Hematopoietic multipotent progenitor cell treated with erythropoietin and hydrocortisone succinate and interleukin-3 and kit ligand, for 17 days (in vitro differentiated cells): ENCODE results near the gene FUT7.
A peak's percentile ranks its signal among the peaks of the same experiment; 100 is the strongest.
"Not testable (repeated sequence)": the region's sequence is repeated elsewhere in the genome, so short reads cannot be mapped to it uniquely, and the experiment has no call there.

ENCODE experiments used
- DNase-seq: peaks from one replicate; pipeline ENCODE4 v3.0.0-alpha.2; 2015; ENCODE audit warnings: low spot score

The FUT7 gene

DNA sequence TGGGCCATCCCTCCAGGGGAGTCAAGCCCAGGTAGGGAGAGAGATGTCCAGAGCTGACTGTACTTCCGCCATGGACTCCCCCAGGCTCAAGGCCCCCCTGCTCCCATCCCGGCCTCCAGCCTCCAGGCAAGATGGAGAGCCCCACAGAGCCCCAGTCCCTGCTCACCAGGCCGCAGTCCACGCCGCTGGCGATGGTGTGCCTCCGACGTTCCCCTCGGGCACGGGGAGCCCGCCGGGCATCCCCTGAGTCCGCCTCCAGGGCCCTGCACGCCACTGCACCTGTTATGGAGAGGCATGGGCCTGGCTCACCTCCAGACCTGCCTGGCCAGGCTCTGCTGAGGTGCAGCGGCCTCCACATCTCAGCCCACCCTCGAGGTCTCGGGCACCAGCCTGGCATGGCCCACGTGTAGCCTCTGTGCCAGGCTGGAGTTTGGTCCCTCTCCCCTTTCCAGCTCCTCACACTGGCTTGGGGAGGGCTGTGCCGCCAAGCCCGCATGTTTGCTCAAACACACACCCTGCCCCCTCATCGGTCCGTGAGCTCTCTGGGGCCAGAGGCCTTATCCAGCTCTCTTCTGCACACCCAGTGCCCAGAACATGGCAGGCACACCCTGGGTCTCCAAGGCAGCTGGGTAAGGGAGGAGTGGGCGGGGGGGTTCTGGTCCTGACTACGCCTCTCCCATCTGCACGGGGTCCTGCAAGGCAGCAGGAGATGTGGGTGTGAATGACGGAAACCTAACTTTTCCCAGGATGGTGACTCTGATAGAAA is 34.4 kb upstream of the FUT7 start:
- no peak for DNase-seq

DNA sequence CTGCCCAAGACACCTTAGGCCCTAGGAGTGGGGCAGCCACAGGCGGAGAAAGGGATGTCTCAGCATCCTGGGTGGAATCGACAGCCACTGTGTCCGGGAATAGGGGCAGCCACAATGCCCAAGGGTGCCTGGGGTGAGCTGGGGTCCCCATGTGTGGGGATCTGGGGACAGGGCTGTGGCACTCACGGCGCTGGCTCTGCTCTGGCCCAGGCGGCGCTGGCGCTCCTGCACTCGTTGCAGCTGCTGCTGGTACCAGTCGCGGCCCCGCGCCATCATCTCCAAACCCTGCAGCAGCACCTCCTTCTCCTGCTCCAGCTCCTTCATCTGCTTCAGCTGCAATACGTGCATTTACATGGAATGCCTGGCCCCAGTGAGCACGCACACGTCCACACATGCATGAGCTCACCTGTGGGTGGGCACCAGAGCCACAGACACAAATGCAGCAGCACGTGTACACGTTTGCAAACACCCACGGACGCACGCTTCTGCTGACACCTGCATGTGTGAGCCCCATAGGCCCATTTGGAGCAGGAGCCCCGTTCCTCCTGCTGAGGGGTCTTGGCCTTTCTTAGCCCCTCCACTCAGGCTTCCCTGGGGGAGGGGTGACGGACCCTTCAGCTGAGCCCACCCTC is 33.6 kb upstream of the FUT7 start:
- no peak for DNase-seq

DNA sequence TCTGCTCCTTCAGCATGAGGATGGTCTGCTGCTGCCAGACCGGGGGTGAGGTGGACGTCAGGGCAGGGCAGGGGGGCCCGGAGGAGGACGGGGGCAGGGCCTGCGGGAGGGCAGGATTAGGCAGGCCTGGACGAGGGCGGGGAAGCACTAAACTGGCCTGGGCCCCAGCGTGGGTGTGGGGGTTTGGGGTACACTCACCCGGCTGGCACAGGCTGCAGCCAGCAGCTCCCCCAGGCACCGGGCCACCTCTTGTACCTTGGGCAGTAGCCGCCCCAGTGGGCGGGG is 32.9 kb upstream of the FUT7 start:
- DNase-seq, result no peak

DNA sequence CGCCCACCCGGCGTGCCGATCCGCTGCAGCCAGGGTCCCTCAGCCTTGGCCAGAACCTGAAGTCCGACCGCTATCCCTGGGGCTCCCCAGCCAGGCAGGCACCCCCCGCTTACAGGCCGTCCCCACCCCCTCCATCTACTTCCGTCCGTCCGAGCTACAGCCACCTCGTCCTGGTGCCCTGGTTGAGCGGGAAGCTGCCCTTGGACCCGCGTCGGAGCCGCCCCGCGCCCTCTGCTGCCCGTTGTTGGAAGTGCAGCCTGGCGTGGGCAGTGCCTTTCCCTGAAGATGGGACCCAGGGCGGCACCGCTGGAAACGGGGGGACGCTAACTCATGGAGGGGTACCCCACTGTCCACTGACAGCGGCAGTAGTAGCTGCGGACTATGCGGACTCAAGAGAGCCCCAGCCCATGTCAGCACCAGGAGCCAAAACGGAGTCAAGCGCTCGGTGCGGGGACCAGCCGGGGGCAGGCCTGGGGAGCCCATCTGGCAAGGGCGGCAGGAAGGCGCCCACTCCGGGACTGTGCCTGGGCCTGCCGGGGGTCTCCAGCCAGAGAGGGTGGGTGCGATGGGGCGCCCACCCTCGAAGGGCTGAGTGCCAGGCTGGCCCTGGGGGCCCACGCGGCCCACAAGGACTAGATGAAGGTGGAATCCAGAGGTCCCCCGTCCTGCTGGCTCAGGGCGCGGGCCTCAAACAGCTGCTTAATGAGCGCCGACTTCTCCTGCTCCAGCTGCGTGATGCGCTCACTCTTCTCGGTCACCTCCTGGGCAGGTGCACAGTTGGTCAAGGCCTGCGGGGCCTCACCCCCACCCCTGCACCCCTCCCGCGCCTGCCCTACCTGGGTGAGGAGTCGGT is 32.4 kb upstream of the FUT7 start:
- peak; percentile 56 for DNase-seq

DNA sequence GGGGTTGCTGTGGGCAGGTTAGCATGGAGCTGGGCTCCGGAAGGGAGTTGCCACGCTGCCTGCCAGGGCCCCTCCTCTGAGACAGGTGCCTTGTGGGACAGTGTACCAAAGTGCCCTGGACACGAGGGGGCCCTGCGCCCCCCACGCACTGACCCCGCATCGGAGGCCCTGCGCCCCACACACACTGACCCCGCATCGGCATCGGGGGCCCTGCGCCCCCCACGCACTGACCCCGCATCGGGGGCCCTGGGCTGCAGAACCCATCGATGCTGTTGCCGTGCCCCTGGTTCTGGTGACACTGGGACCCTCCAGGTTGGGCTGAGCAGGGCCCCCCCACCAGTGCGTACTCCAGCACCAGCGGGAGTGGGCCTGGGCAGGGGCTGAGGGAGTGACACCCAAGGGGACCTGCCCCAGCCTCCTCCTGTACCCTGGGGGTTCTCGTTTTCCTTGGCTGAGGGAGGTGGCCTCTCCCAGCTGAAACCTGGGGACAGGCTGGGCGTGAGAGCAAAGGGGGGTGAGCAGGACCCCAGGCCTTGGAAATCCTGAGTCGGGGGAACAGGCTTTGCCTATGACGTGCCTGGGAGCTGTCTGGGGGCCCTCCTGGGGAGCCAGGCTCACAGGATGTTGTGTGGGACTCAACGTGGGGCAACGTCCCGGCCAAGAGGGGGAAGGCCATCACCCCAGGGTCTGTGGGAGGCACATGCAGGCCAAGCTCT is 31.6 kb upstream of the FUT7 start:
- no peak for DNase-seq

DNA sequence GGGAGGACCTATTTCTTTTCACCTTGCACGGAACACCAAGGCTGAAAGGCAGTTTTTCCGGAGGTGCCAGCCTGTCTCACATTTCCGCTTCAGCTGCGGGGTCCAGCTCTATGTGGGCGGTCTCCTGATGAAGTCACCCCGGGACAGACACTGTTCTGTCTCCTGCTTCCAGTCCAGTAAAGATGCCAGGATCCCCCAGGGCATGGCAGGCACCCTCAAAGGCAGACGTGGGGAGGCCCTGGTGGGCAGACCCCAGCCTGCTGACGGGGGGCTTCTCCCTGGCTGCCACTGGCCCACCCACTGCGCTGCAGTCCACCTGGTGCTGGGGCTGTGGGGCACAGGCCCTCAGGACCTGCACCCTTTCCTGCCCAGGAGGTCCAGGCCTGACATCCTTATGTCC is 30.9 kb upstream of the FUT7 start:
- DNase-seq, result not testable (repeated sequence)

DNA sequence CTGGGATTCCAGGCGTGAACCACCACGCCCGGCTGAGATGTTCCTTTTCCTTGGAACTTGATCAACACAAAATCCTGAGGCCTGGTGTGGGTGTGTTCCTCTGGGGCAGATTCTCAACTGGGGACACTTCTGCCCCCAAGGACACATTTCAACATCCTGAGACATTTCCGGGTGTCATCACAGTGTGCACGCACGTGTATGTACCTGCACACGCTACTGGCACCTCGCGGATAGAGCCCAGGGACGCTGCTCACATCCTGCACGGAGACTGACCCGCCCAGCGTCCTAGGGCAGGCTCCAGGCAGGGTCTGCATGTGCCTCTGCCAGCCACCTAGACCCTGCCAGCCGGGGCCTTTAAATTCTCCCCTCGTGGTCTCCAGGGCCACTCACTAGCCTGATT is 30.5 kb upstream of the FUT7 start:
- DNase-seq, result no peak

DNA sequence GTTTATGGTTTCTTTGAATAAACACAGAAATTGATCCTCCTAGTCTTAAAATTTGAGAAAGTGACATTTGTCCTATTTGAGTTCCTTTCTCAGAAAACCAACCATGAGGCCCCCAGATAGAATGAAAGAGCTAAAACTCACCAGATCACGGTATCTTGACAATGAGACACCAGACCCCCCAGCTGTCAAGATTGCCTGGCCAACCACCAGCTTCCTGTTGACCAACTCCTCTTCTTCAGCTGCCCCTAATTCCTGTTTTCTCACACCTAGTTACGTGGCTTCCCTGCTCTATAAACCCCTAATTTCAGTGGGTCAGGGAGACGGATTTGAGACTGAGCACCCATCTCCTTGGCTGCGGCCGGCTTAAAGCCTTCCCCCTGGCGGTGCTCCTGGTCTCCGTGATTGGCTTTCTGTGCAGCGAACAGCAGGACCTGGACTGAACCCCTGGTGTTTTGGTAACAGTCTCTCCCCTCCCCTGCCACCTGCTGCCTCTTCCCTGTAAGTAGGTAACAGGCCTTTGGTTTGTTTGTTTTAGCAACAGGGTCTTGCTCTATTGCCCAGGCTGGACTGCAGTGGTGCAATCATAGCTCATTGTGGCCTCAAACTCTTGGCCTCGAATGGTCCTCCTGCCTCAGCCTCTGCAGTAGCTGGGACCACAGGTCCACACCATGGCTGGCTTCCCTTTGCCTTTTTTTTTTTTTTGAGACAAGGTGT is 26.8 kb upstream of the FUT7 start:
- no peak for DNase-seq

DNA sequence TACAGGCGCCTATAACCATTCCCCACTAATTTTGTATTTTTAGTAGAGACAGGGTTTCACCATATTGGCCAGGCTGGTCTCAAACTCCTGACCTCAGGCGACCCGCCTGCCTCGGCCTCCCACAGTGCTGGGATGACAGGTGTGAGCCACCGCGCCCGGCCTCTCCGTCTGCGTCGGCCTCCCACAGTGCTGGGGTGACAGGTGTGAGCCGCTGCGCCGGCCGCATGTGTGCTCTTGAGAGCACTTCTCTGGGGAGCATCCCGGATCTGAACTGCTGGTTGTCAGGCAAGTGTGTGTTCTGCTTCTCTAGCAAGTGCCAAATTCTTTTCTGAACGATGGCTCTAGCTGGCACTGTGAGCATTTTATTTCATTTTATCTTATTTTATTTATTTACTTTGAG is 25.7 kb upstream of the FUT7 start:
- DNase-seq, result no peak

DNA sequence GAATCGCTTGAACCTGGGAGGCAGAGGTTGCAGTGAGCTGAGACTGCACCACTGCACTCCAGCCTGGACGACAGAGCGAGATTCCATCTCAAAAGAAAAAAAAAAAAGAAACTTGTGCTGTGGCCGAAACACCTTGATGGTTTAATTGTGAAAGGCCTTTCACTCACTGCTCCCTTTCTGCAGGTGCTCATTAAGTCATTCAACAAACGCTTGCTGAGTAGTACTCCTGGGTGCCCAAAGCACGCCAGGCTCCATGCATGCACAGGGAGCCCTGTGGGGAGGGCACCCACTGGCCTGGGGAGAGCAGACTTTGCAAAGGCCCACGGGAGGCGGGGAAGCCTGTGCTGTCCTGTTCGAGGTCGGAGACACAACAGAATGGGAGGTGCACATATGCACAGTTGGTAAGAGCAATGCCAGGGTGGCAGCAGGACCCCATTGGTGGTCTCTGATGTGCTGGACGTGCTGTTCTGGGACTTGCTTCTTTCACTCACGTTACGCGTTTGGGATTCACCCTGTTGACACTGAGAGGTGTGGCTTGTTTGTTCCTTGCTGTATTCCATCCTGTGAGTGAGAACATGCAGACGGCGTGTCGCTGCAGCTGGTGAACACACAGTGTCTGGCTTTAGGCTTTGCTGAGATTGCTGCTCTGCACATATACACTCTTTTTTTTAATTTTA is 25.0 kb upstream of the FUT7 start:
- no peak for DNase-seq

DNA sequence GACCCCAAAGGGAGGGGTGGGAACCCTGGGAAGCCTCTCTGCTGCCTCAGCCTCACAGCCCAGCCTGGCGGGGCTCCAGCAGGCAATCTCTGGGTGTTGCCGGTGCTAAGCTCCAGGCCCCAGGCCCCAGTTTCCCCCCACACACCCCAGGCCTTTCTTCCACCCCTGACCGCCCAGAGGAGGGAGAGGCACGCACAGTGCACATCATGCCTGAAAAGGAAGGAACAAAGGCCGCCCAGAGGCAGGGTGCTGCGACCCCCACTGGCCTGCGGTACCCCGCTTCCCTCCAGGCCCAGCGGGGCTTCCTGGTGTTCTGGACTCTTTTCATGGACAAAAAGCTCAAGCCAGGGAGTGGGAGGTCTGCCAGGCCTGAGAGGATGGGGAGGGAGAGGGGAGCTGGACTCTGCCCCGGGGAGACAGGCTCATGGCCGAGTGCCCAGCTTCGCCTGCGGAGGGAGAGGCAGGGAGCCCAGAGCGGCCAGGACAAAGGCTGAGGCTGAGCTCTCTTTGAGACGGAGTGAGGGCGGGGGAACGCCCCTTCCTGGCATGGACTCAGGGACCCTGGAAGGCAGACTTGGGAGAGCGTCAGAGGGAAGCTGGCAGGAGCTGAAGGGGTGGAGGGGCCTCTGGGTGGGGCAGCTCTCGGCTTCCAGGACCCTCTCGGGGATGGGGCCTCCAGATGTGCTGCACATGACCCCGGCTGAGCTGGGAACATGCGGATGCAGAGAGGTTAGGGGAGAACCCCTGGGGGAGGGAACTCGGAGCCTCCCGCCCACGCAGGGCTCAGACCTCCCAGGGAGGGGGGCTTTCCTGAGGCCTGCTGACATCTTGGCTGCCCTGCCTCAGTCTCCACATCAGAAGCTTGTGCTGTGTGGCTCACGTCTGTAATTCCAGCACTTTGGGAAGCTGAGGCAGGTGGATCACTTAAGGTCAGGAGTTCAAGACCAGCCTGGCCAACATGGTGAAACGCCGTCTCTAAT is 23.8 kb upstream of the FUT7 start:
- DNase-seq, result no peak

DNA sequence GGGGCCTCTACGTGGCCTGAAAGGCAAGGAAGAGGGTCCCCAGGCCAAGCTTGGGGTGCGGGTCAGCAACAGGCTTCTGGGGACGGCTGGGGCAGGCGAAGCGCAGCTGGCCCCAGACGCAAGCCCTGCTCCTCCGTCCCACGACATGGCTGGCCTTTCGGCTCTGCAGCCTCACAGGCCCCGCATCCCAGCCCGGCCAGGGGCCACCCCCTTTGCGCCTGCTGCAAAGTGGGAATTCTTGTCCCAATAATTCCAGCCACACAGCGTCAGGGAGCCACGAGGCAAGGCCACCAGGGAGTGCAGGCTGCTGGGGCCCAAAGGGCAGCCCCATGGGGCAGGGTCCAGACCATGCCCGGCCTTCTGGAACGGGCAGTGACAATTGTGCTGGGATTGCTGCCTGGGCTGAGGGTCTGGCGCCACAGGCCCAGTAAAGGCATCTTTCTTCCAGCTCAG is 23.1 kb upstream of the FUT7 start:
- DNase-seq, result no peak

DNA sequence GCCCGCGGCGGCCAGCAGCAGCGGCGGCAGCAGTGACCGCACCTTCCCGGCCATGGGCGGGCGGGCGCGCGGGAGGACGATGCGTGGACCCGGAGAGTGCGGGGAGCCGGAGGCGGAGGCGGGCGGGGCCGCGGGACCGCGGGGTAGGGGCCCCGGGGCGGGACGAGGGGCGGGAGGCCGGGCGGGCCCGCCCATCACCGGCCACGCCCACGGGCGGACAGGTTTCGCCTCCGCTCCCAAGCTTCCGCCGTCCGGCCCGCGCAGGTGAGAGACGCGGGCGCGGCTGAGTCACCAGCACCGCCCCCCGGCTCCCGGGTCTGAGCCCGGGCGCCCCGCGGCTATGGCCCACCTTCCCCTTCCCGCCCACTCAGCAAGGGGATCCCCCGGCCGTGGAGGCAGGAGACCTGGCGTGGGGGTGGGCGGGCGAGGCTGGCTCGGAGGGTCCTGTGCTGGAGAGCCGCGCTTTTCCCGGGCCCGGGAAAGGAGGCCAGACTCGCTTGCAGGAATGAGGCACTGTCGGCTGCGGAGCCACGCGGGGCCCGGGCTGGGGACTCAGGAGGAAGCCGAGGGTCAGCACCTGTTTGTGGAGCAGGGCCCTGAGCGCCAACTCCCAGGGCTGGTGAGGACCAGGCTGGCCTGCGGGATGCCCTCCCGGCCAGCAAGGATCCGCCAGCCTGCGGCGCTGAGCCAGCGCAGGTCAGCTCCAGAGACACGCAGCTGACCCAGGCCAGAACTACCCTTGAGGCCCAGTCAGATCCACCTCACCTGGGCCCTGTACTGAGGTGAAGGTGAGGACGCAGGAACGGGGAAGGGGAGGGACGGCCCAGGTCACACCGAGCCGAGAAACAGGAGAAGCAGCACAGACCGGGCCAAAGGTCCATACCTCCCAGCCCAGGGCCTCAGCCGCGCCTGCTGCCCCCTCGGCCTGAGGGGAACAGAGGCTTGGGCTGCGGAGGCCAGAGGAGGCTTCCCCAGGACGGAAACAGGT is 22.4 kb upstream of the FUT7 start, which contains the start of gene ENTPD2:
ENTPD2 (minus strand) TSS at position 118 of the 988 bp plus-strand sequence; CDS start at position 54, 64 bp downstream.
- no peak for DNase-seq

DNA sequence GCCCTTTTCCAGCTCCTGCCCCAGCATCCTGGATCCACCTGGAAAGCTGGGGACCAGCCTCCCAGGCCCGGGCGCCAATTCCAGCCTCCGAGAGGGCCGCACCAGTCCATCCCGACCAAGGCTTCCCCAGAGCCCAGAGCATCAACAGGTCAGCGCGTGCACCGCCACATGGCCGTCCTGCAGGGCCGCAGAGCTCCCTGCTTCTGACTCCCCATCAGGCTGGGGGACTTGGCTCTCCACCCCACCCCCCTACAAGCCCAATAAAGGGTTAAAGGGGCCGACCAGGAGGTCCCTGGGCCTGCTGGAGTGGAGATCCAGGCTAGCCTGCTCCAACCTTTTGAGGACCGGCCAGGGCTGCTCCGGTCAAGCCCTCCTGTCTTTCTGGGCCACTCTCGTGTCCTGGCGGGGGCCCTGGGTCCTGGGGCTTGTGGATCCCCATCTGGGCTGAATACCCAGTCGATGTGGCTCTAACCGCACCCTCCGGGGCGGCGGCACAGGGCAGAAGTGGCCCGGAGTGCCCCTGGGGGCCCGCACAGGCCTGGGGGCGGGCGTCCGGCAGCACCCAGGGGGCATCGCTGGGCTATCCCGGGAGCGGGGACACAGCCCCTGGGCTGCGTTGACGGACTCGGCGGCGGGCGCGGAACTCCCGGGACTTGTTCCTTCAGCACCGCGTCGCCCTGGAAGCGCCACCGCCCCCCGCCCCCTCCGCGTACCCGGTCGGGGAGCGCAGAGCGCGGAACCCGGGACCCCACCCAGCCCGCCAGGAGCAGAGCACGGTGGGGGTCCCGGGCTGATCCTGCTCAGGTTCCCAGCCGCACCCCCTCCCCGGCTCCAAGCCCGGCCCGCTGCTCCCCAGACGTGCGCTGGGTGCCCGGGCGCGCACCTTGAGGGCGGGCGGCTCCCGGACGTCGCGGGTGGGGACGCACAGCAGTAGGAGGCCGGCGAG is 21.4 kb upstream of the FUT7 start:
- no peak for DNase-seq

DNA sequence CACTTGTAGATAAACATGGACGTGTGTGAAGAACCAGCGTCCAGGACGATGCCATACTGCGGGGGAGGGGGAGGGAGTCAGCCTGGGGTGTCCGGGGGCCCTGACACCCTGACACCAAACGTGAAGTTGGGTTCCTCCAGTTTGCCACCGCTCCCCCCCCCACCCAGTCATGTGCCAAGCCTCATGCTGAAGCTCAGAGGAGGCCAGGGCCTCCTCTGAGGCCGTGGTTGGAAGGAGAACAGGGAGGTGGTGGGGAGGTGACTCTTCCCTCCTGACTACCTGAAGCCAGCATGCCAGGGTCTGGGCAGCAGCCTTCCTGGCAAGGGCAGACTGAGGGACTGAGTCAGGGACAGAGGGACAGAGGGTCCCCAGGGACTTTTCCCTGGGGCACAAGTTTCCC is 20.4 kb upstream of the FUT7 start:
- no peak for DNase-seq

DNA sequence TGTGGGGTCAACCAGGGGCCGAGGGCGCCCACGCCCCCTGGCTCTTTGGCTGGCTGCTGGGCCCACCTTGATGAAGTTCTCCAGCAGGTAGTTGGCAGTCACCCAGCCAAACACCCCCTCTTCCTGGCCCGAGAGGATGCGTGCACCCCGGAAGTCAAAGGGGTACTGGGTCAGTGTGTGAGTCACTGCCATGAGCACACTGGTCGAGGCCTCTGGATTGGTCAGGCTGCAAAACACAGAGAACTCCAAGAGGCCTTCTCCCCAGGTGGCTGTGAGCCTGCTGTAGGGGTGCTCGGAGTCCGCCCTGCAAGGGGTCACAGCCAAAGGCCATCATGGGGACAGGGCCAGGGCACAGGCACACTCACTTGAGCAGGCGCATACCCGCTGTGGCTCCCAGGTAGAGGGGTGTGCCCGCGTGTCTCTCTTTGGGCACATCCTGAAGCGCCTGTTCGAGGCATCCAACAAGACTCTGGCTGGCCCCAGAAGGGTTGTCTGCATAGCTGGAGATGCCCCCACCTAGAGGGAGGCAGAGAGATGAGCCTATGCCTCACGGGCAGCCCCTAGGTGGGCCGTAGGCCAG is 19.3 kb upstream of the FUT7 start:
- DNase-seq, result no peak

DNA sequence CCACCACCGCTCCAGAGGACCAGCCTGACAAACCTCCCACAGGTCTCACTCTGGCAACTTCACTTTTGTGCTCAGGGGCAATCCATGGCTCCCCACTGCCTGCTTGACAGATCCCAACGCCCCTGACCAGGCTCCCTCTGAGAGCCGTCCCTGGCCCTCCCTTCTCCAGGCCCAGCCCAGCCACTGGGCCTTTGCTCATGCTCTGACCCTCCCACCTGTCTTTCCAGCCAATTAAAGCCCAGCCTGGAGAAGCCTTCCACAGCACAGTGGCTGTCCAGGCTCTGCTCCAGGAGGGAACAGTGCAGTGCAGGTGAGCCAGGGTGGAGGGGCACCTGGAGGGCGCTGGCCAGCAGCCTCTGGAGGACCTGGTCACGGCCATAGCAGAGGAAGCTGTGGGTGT is 18.7 kb upstream of the FUT7 start:
- no peak for DNase-seq
